HL-60 (cell line): ENCODE data around the gene KRTAP2-3.

Experiments
- DNase-seq, 2 experiments: peaks; one replicate each; pipeline ENCODE4 v3.0.0-alpha.2; 2010 to 2020; ENCODE audit warnings: low read depth in 1 of 2, low spot score in 1 of 2
- H3K27ac ChIP-seq: fragments of 250-450 bp; sonication (Bioruptor Pico); replicated peaks from 2 replicates; pipeline ENCODE4 v1.5.1; 2020; ENCODE audit warnings: mild to moderate bottlenecking, moderate library complexity
- H3K27me3 ChIP-seq: fragments of 250-450 bp; sonication (Bioruptor Pico); 2 replicates; pipeline ENCODE4 v1.5.1; 2021; ENCODE audit warnings: mild to moderate bottlenecking, moderate library complexity; ENCODE audit not compliant: insufficient read depth, poor library complexity, severe bottlenecking
- H3K4me3 ChIP-seq: replicated peaks from 2 replicates; pipeline ENCODE4 v1.5.1; 2011; ENCODE audit warnings: mild to moderate bottlenecking, control low read depth, low read length; ENCODE audit not compliant: insufficient read depth
- CTCF ChIP-seq: IDR thresholded peaks from one replicate; pipeline ENCODE4 v1.5.1; 2011; ENCODE audit warnings: low read length, control low read depth, inconsistent platforms; ENCODE audit not compliant: insufficient read depth
- GABPA ChIP-seq: IDR thresholded peaks from 2 replicates; pipeline ENCODE4 v1.6.1; 2012; ENCODE audit warnings: low read depth
- POLR2AphosphoS5 ChIP-seq: IDR thresholded peaks from 2 replicates; pipeline ENCODE4 v1.6.1; 2012; ENCODE audit warnings: low read depth
- REST ChIP-seq: IDR thresholded peaks from 2 replicates; pipeline ENCODE4 v1.6.1; 2012; ENCODE audit warnings: low read depth; ENCODE audit not compliant: insufficient replicate concordance
- SPI1 ChIP-seq: IDR thresholded peaks from 2 replicates; pipeline ENCODE4 v1.6.1; 2012; ENCODE audit warnings: low read depth, mild to moderate bottlenecking, borderline replicate concordance

KRTAP2-3 gene

GRCh38 chr17:41082626-41083025 lies 22.7 kb upstream of the KRTAP2-3 start:
- Histone ChIP-seq H3K27me3 (no peaks in the 10 kb centered on the region), H3K4me3 (no peak overlapping the region), H3K27ac (no peak overlapping the region)
- DNase-seq = no peak
- TF ChIP-seq REST (no peak), CTCF (no peak), SPI1 (no peak), POLR2AphosphoS5 (no peak), GABPA (no peak)

- H3K27ac ChIP-seq = no peak overlapping the region
- H3K27me3 ChIP-seq = no peaks in the 10 kb centered on the region
- DNase-seq = no peak
- H3K4me3 ChIP-seq = no peak overlapping the region
- TF ChIP-seq GABPA = no peak
- TF ChIP-seq CTCF = no peak
Observed at GRCh38 chr17:41076788-41077187, 16.9 kb upstream of the KRTAP2-3 start.

- no peak for DNase-seq
- H3K27me3 ChIP-seq = no peaks in the 10 kb centered on the region
- H3K4me3 ChIP-seq = no peak overlapping the region
- TF ChIP-seq SPI1 (no peak), CTCF (no peak), GABPA (no peak)
- H3K27ac ChIP-seq = no peak overlapping the region
Observed at GRCh38 chr17:41073676-41074075, 13.8 kb upstream of the KRTAP2-3 start.

- TF ChIP-seq SPI1 (no peak), POLR2AphosphoS5 (no peak), GABPA (no peak), REST (no peak), CTCF (no peak)
- DNase-seq = no peak
- H3K27ac ChIP-seq = no peak overlapping the region
Observed at GRCh38 chr17:41071606-41072360, 11.9 kb upstream of the KRTAP2-3 start.

More at GRCh38 chr17:41071606-41072360, 11.9 kb upstream of the KRTAP2-3 start:
- Histone ChIP-seq H3K27me3 (no peaks in the 10 kb centered on the region), H3K4me3 (no peak overlapping the region)
